B cell (primary cell): Measurements from ENCODE around the gene SLC12A1. TPM values are rescaled to one million over a fixed set of nuclear protein-coding genes. Genes with fewer than 3 reads are reported as not detected.

Source experiments
- ATAC-seq: fragments of 200-7000 bp; cut with Tn5 transposase; one replicate; pipeline ENCODE4 v1.10.0; 2021; ENCODE audit warnings: low read depth, mild to moderate bottlenecking, moderate number of reproducible peaks, moderate library complexity
- CTCF ChIA-PET: fragments of 350-600 bp; sonication (Branson Sonifier 250); formaldehyde crosslinking; loops from one replicate; lab custom pipeline; 2021; ENCODE audit warnings: antibody characterized with exemption, inconsistent platforms; lab: Charles Lee
- POLR2A ChIA-PET: fragments of 350-600 bp; sonication (Branson Sonifier 250); formaldehyde crosslinking; loops from one replicate; lab custom pipeline; 2021; ENCODE audit warnings: antibody characterized with exemption; lab: Charles Lee
- DNase-seq: peaks from one replicate; pipeline ENCODE4 v3.0.0; 2013
- H2AFZ ChIP-seq: 2 replicates; pipeline ENCODE4 v1.6.1; 2012; ENCODE audit warnings: mild to moderate bottlenecking, low read depth, low read length; ENCODE audit not compliant: insufficient read depth, poor library complexity, severe bottlenecking
- H3K27ac ChIP-seq, 2 donors: 1 replicate in 1 of 2; 2 replicates in 1 of 2; pipeline ENCODE4 v1.5.1; 2012 to 2013; ENCODE audit warnings: low read length in 2 of 2, mild to moderate bottlenecking in 2 of 2, moderate library complexity in 1 of 2
- H3K27me3 ChIP-seq, 4 experiments: fragments of 200-600 bp in 1 of 4; sonication (generic) in 1 of 4; replicated peaks in 1 of 4; 1 replicate in 2 of 4; 2 replicates in 2 of 4; pipeline versions ENCODE4 v1.6.1 to v1.7.0; 2013 to 2016; ENCODE audit warnings: low read length in 3 of 4, mild to moderate bottlenecking in 2 of 4, mixed read lengths in 1 of 4, moderate library complexity in 1 of 4; ENCODE audit not compliant: insufficient read depth in 4 of 4, control insufficient read depth in 3 of 4; ENCODE audit errors: control extremely low read depth in 1 of 4
- H3K36me3 ChIP-seq, 2 experiments: replicated peaks in 1 of 2; 1 replicate in 1 of 2; 2 replicates in 1 of 2; pipeline versions ENCODE4 v1.6.1 to v1.7.1; 2013; ENCODE audit warnings: low read length in 1 of 2; ENCODE audit not compliant: insufficient read depth in 2 of 2, control insufficient read depth in 1 of 2; ENCODE audit errors: control extremely low read depth in 1 of 2, extremely low read depth in 1 of 2
- H3K4me1 ChIP-seq, 2 donors: fragments of 200-600 bp in 1 of 2; sonication (generic) in 1 of 2; 1 replicate in 1 of 2; 2 replicates in 1 of 2; pipeline versions ENCODE4 v1.5.1 to v1.6.1; 2013 to 2017; ENCODE audit warnings: low read length in 2 of 2; ENCODE audit not compliant: control insufficient read depth in 2 of 2, insufficient read depth in 2 of 2
- H3K4me2 ChIP-seq: replicated peaks from 2 replicates; pipeline ENCODE3; 2012; ENCODE audit warnings: mild to moderate bottlenecking, low read depth, low read length; ENCODE audit not compliant: poor library complexity, severe bottlenecking
- H3K4me3 ChIP-seq, 5 experiments: fragments of 200-600 bp in 1 of 5; sonication (generic) in 1 of 5; 1 replicate in 3 of 5; 2 replicates in 2 of 5; pipeline versions ENCODE4 v1.5.1 to v1.7.0; 2011 to 2016; ENCODE audit warnings: low read length in 4 of 5, mild to moderate bottlenecking in 4 of 5, low read depth in 2 of 5, control low read depth in 1 of 5, moderate library complexity in 1 of 5; ENCODE audit not compliant: insufficient read depth in 1 of 5; ENCODE audit errors: control extremely low read depth in 1 of 5, extremely low read depth in 1 of 5
- H3K79me2 ChIP-seq: fragments of 200-600 bp; sonication (generic); one replicate; pipeline ENCODE4 v1.6.0; 2016; ENCODE audit warnings: low read length; ENCODE audit not compliant: control insufficient read depth, insufficient read depth
- H3K9ac ChIP-seq: fragments of 200-600 bp; sonication (generic); 2 replicates; pipeline ENCODE4 v1.6.1; 2017; ENCODE audit warnings: mild to moderate bottlenecking, low read length, moderate library complexity
- H3K9me3 ChIP-seq, 3 donors: one replicate each; pipeline versions ENCODE4 v1.6.1 to v1.7.1; 2013; ENCODE audit warnings: low read length in 2 of 3; ENCODE audit not compliant: control insufficient read depth in 2 of 3, insufficient read depth in 1 of 3; ENCODE audit errors: control extremely low read depth in 1 of 3
- H4K20me1 ChIP-seq: 2 replicates; pipeline ENCODE4 v1.6.0; 2012; ENCODE audit warnings: mild to moderate bottlenecking, low read length; ENCODE audit not compliant: insufficient read depth, control insufficient read depth, poor library complexity, severe bottlenecking
- H3K27ac Mint-ChIP-seq: one replicate; pipeline ENCODE4 v1.8.0; 2021; ENCODE audit warnings: mixed read lengths
- H3K27me3 Mint-ChIP-seq: one replicate; pipeline ENCODE4 v1.8.0; 2021; ENCODE audit warnings: mixed read lengths
- H3K4me1 Mint-ChIP-seq: one replicate; pipeline ENCODE4 v1.8.0; 2021; ENCODE audit warnings: mixed read lengths
- H3K4me3 Mint-ChIP-seq: one replicate; pipeline ENCODE4 v1.8.0; 2021; ENCODE audit warnings: mixed read lengths
- H3K9me3 Mint-ChIP-seq: one replicate; pipeline ENCODE4 v1.8.0; 2022; ENCODE audit warnings: mixed read lengths; ENCODE audit not compliant: insufficient read depth
- EZH2 ChIP-seq: IDR thresholded peaks from 2 replicates; pipeline ENCODE4 v1.6.1; 2012; ENCODE audit warnings: borderline replicate concordance, low read depth, mild to moderate bottlenecking, moderate library complexity, low read length; ENCODE audit not compliant: insufficient read depth, poor library complexity, severe bottlenecking
- WGBS: methylation state at CpG from one replicate; pipeline ENCODE4 v1.1.5; 2013; ENCODE audit warnings: missing lambda C conversion rate; ENCODE audit not compliant: insufficient coverage; 5-methylcytosine and 5-hydroxymethylcytosine counted together
- intact Hi-C: fragments of 100-400 bp; cut with micrococcal nuclease; formaldehyde crosslinking; loops from one replicate; pipeline ENCODE4 v1.10.0; 2022
- polyA plus RNA-seq: library from polyadenylated mRNA; depleted of rRNA; stranded (reverse); fragments of >200 nt; gene quantifications from 2 replicates; pipeline ENCODE4 v1.2.3, GENCODE V29; 2012
- total RNA-seq, 2 donors: library from RNA; stranded (reverse); fragments of 120-200 nt in 1 of 2; gene quantifications; 1 replicate in 1 of 2; 2 replicates in 1 of 2; pipeline versions ENCODE4 v1.2.3 to v1.2.4, GENCODE V29; 2013 to 2022
- TF ChIP-seq, protein P1 (sequence below): fragments of 200-600 bp; IDR thresholded peaks from one replicate; pipeline ENCODE4 v1.8.0; 2022; ENCODE audit warnings: antibody characterized with exemption, mild to moderate bottlenecking

Gene SLC12A1
- total and polyA plus RNA-seq, 2 donors (not counting 1 experiment from before 2014, with no cell fraction given), result not detected

DNA sequence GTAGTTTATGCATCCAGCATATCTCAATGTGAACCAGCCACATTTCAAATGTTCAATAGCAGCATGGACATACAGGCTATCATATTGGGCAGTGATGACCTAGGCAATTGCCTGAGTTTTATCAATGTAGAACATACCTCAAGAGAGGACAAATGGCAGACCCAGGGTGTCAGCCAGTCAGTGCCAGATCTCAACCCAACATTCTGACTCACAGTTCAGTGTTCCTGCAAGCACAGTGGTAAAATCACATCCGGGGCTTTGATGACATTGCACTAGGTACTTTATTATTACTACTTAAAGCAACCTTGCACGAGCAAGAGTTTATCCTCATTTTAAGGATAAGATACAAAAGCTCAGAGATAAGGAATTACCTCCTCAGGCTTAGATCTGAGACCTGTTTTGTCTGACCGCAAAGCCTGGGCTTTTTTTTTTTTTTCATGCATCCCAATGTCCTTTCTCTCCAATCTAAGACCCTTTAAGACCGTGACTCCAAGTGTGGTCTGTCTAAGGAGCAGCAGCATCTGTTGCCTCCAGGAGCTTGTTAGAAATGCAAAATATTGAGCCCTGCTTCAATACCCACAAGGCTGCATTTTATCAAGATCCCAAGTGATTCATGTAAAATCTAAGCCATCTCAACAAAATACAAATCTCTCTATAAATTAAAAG, 60.1 kb downstream of the SLC12A1 start:
- DNase-seq, result no peak
- Histone ChIP-seq H3K9ac (no peak overlapping the region), H3K9me3 (no peaks in the 10 kb centered on the region), H4K20me1 (no peaks in the 10 kb centered on the region), H3K4me2 (no peak overlapping the region), H3K27me3 (no peaks in the 10 kb centered on the region), H3K4me3 (no peak overlapping the region), H2AFZ (no peak overlapping the region), H3K36me3 (no peaks in the 10 kb centered on the region), H3K27ac (no peak overlapping the region), H3K4me1 (no peaks in the 10 kb centered on the region), H3K79me2 (no peaks in the 10 kb centered on the region)
- Mint-ChIP-seq H3K27me3 (peaks cover 9% of the 10 kb centered on the region), H3K4me1 (no peaks in the 10 kb centered on the region), H3K27ac (no peak overlapping the region), H3K9me3 (no peaks in the 10 kb centered on the region), H3K4me3 (no peak overlapping the region)
- TF ChIP-seq EZH2, result no peak
- TF ChIP-seq, protein P1, sequence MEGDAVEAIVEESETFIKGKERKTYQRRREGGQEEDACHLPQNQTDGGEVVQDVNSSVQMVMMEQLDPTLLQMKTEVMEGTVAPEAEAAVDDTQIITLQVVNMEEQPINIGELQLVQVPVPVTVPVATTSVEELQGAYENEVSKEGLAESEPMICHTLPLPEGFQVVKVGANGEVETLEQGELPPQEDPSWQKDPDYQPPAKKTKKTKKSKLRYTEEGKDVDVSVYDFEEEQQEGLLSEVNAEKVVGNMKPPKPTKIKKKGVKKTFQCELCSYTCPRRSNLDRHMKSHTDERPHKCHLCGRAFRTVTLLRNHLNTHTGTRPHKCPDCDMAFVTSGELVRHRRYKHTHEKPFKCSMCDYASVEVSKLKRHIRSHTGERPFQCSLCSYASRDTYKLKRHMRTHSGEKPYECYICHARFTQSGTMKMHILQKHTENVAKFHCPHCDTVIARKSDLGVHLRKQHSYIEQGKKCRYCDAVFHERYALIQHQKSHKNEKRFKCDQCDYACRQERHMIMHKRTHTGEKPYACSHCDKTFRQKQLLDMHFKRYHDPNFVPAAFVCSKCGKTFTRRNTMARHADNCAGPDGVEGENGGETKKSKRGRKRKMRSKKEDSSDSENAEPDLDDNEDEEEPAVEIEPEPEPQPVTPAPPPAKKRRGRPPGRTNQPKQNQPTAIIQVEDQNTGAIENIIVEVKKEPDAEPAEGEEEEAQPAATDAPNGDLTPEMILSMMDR, result no peak
- WGBS, result 63% methylated on average over 3 of the region's 4 CpGs
- CTCF ChIA-PET, result no interaction called here
- no peak for ATAC-seq
- POLR2A ChIA-PET, result no interaction called here
- intact Hi-C loops, result no loop called here

DNA sequence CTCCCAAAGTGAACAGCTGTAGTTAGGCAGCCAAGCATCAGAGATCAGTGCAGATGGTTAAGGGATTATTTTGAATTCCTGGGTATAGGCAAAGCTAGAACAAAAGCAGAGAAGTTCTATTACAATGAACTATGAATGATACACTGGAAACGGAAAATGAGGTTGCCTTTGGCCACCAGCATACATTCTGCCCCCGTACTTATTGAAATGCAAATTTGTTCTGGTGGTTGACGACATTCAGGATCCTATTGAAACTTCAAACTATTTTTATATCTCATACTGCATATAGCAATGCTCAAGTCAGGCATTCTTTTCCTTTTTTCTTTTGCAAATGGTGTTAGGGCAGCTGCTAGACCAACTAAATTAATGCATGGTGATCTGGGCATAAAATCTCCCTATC, 61.7 kb downstream of the SLC12A1 start:
- no peaks in the 10 kb centered on the region for H3K9me3 Mint-ChIP-seq
- no peaks in the 10 kb centered on the region for H3K4me1 Mint-ChIP-seq
- WGBS, result no CpG with 5 or more reads among the region's 3 CpGs
- intact Hi-C loops, result no loop called here
- H2AFZ ChIP-seq, result no peak overlapping the region
- no peaks in the 10 kb centered on the region for H3K4me1 ChIP-seq
- H3K27ac Mint-ChIP-seq, result no peak overlapping the region
- H3K4me3 ChIP-seq, result no peak overlapping the region
- POLR2A ChIA-PET, result no interaction called here
- H3K9ac ChIP-seq, result no peak overlapping the region
- TF ChIP-seq EZH2, result no peak
- TF ChIP-seq, protein P1, result no peak
- no peaks in the 10 kb centered on the region for H4K20me1 ChIP-seq
- H3K79me2 ChIP-seq, result no peaks in the 10 kb centered on the region
- H3K4me3 Mint-ChIP-seq, result no peak overlapping the region
- no peaks in the 10 kb centered on the region for H3K27me3 ChIP-seq
- no peak overlapping the region for H3K4me2 ChIP-seq
- ATAC-seq (no peak), DNase-seq (no peak)
- H3K27ac ChIP-seq, result no peak overlapping the region
- H3K9me3 ChIP-seq, result no peaks in the 10 kb centered on the region
- no peaks in the 10 kb centered on the region for H3K36me3 ChIP-seq
- CTCF ChIA-PET, result interaction anchor here (2.8 kb wide), 1 partner anchor 18 kb away, joined by 18 read pairs; no protein-coding TSS in a partner anchor
- H3K27me3 Mint-ChIP-seq, result peaks cover 8% of the 10 kb centered on the region
